ENCODE results near the gene CEBPG. TPM values are rescaled to one million over a fixed set of nuclear protein-coding genes. Genes with fewer than 3 reads are reported as not detected.

The CEBPG gene
- total and polyA plus RNA-seq, 5 experiments from 2014 or later = 4.5 to 30.0 (median 9.3) TPM

- Mint-ChIP-seq H3K4me1 (peaks cover 0 to 6% (median 2%) of the 10 kb centered on the region in 4 donors), H3K27ac (peak overlapping the region in 1 of 10 donors; percentile 22), H3K36me3 (no peaks in the 10 kb centered on the region), H3K9me3 (no peaks in the 10 kb centered on the region), H3K27me3 (no peaks in the 10 kb centered on the region), H3K4me3 (no peak overlapping the region)
- ATAC-seq (no peak), DNase-seq (peak in 1 of 10 donors; percentile 45)
- POLR2A ChIA-PET = no interaction called here
Observed at GRCh38 chr19:33395561-33396550, 22.3 kb downstream of the CEBPG start.

GRCh38 chr19:33396701-33397535 is 23.4 kb downstream of the CEBPG start:
- DNase-seq (peak in 1 of 10 donors; percentile 54), ATAC-seq (no peak)
- POLR2A ChIA-PET = interaction anchor here (1.4 kb wide), 1 partner anchor 23 kb away, joined by 3 read pairs; the partner anchor contains the start of gene CEBPG
- Mint-ChIP-seq H3K36me3 (no peaks in the 10 kb centered on the region), H3K4me1 (peaks cover 0 to 4% (median 2%) of the 10 kb centered on the region in 4 donors), H3K27ac (no peak overlapping the region), H3K9me3 (no peaks in the 10 kb centered on the region), H3K4me3 (no peak overlapping the region), H3K27me3 (no peaks in the 10 kb centered on the region)

DNA sequence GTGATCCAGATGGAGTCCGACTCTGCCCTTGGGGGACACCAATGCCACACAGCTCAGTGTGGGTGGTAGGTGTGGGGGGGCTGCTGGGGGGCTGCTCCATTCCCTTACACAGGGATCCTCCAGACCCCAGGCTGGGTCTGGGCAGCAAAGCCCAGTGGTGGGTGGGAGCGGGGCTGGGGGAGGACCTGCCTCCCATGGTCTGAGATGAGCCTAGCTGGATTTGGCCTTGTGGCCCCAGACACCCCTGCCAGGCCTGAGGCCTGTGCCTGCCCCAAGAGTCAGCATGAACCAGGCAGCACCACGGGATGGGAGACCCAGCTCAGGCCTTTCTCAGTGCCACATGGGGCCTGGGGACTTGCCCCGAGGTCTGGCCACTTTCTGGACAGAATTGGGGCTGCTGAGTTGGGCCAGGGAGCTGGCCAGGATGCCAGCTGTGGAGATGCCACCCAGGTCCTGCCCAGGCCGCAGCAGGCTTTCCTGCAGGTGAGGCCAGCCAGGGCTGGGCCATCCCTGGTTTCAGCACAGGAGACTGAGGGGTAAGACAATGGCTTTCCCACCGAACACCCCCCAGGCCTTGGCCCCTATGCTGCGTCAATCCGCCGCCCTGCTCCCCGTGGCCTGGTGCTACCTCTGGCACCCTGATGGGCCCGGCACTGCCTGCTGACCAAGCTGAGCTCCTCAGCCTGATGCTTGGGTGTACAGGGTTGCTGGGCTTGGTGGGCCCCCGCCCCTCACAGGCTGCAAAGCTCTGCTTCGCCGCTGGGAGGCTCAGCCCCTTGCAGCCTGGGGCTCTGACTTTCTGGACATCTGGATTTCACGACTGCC is 24.2 kb downstream of the CEBPG start:
- ATAC-seq = no peak
- no peaks in the 10 kb centered on the region for H3K36me3 Mint-ChIP-seq
- H3K4me1 Mint-ChIP-seq = peaks cover 0 to 4% (median 2%) of the 10 kb centered on the region in 4 donors
- no peaks in the 10 kb centered on the region for H3K9me3 Mint-ChIP-seq
- H3K27ac Mint-ChIP-seq = no peak overlapping the region
- H3K4me3 Mint-ChIP-seq = no peak overlapping the region
- DNase-seq = peak in 1 of 10 donors; percentile 49
- no peaks in the 10 kb centered on the region for H3K27me3 Mint-ChIP-seq
- POLR2A ChIA-PET = interaction anchor here (1.4 kb wide), 1 partner anchor 24 kb away, joined by 3 read pairs; the partner anchor contains the start of gene CEBPG

DNA sequence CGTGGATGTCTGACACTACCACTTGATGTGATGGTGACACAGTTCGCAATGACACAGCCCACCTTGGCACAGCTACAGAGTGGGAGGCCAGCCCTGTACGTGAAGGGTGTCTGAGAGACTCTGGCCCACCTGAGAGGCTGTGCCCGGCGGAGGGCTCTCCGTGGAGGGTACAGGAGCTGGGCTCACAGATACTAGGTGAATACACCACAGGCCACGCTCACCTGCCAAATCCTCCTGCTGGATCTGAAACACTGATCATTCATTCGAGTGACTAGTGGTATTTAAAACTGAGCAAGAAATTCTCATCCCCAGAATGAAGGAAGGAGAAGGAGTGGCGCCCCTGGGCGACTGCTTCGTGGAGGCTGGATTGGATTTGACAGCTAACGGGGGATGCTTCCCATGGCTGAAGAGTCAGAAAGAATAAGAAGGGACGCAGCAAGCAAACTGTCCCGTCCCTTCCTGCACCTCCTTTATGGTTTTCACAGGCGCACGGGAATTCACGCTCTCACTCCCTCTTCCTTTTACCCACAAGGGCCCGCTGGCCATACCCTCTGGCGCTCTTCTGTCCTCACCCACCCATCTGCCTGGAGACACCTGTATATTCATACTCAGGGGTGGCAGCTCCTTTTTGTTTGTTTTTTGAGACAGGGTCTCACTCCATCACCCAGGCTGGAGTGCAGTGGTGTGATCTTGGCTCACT is 25.0 kb downstream of the CEBPG start:
- ATAC-seq (no peak), DNase-seq (no peak)
- POLR2A ChIA-PET = interaction anchor here (1.4 kb wide), 1 partner anchor 24 kb away, joined by 3 read pairs; the partner anchor contains the start of gene CEBPG
- H3K4me1 Mint-ChIP-seq = peaks cover 0 to 4% (median 2%) of the 10 kb centered on the region in 4 donors
- no peak overlapping the region for H3K4me3 Mint-ChIP-seq
- H3K27ac Mint-ChIP-seq = peak overlapping the region in 1 of 10 donors; percentile 64
- H3K9me3 Mint-ChIP-seq = no peaks in the 10 kb centered on the region
- H3K27me3 Mint-ChIP-seq = no peaks in the 10 kb centered on the region
- H3K36me3 Mint-ChIP-seq = no peaks in the 10 kb centered on the region

DNA sequence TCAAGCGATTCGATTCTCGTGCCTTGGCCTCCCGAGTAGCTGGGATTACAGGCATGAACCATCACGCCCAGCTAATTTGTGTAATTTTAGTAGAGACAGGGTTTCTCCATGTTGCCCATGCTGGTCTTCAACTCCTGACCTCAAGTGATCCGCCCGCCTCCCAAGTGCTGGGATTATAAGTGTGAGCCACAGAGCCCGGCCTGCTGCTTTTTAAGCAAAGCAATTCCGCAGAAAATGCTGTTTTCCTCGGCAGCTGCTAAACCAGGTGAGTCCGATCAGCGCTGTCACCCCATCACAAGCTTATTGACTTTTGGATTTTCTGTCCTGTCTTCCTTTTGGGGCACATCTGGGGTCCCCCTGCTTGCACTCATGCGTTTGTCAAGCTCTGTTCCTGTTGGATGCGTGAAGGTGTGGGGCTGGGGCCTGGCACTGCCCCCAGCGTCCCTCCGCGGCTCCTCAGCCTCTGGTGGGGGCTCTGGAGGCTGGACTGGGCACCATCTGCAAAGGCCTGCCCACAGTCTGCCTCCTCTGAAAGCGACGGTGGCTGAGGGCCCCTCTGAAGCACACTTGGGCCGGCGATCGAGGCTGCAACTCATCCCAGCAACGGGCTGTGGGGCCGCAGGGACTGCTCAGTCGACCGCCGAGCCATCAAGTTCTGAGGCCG is 25.7 kb downstream of the CEBPG start:
- POLR2A ChIA-PET = interaction anchor here (0.7 kb wide), 1 partner anchor 502 kb away, joined by 3 read pairs; no protein-coding TSS in a partner anchor
- Mint-ChIP-seq H3K27me3 (no peaks in the 10 kb centered on the region), H3K4me3 (no peak overlapping the region), H3K4me1 (peaks cover 0 to 2% (median under 1%) of the 10 kb centered on the region in 4 donors), H3K36me3 (no peaks in the 10 kb centered on the region), H3K27ac (peak overlapping the region in 1 of 10 donors; percentile 64), H3K9me3 (no peaks in the 10 kb centered on the region)
- DNase-seq = peak in 1 of 10 donors; percentile 27
- ATAC-seq = no peak

- Mint-ChIP-seq H3K36me3 (no peaks in the 10 kb centered on the region), H3K27me3 (no peaks in the 10 kb centered on the region), H3K4me3 (no peak overlapping the region), H3K4me1 (peaks cover 0 to 6% (median 1%) of the 10 kb centered on the region in 4 donors), H3K9me3 (no peaks in the 10 kb centered on the region), H3K27ac (peak overlapping the region in 1 of 10 donors; percentile 28)
- POLR2A ChIA-PET = interaction anchor here (0.7 kb wide), 1 partner anchor 503 kb away, joined by 3 read pairs; no protein-coding TSS in a partner anchor
- ATAC-seq = no peak
- DNase-seq = no peak
Observed at GRCh38 chr19:33399745-33400681, 26.5 kb downstream of the CEBPG start.

DNA sequence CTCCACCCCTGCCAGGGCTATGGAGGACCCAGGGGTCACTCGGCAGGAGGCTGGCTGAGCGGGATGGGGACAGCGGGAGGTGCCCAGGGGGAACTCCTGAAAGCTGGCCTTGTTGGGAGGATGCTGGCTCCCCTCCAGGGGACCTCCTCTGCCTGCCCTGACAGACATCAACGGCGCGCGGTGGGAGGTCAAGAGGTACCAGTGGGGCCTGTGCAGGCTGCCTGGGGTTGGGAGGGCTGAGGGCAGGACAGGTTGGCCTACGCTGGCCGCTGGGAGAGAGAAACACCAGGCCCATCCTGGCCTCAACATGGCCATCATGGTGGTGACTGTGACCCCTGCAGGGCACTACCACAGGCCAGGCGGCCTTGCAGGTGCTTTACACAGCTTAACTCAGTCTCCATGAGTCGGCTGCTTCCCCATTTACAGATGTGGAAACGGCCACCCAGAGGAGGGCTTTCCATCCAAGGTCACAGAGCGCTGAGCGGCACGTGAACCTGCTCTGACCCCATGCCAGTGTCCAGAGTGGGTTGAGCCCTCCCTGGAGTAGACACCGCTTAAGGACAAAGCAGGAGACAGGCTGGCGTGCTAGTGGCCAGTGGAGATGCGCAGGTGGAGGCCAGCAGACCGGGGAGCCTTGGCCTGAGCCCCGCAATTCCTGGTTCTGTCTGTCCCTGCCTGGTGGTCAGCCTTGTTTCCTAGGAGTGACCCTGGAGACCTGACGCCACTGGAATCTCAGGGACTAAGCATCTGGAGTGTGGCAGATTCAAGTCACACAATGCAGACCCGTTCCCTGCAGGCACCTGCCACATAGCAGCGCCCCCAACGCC is 27.6 kb downstream of the CEBPG start:
- POLR2A ChIA-PET = interaction anchor here (0.7 kb wide), 1 partner anchor 89 kb away, joined by 3 read pairs; no protein-coding TSS in a partner anchor

DNA sequence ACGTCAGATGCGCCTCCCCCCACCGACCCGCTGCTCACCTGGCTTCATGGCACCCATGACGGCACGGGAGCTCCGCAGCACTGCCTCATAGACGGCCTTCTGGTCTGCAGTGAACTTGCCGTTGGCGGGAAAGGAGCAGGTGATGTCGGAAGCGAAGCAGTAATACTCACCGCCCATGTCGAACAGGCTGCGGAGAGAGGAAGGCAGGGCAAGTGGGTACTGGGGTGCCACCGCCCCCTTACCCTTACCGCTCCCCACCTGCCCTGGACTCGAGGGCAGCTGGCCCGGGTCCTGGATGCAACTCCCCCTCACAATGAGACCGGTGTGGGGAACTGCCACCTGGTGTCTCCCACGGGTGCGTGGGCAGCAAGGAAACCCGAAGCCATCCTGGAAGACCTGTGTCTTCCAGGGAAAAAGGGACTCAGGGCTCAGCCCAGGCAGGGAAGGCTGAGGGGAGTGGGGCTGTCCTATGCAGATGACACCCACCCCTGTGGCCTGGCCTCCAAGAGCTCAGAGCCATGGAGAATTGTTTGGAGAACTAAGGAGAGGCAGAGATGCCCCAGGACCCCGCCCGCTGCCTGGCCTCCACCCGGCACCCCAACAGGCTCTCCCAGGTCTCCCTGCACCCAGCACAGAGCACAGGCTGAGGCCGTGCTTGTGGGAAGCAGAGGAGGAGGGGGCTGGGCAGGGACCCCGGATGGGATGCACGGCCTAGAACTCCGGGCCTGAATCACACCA is 28.3 kb downstream of the CEBPG start:
- peaks cover 0 to 6% (median 1%) of the 10 kb centered on the region in 4 donors for H3K4me1 Mint-ChIP-seq
- no peak for DNase-seq

More for the DNA sequence above, 27.6 kb downstream of the CEBPG start:
- DNase-seq = no peak
- ATAC-seq = no peak
- no peaks in the 10 kb centered on the region for H3K27me3 Mint-ChIP-seq
- no peaks in the 10 kb centered on the region for H3K36me3 Mint-ChIP-seq
- H3K4me1 Mint-ChIP-seq = peaks cover 0 to 6% (median 1%) of the 10 kb centered on the region in 4 donors
- H3K4me3 Mint-ChIP-seq = no peak overlapping the region
- no peak overlapping the region for H3K27ac Mint-ChIP-seq
- no peaks in the 10 kb centered on the region for H3K9me3 Mint-ChIP-seq

More for the DNA sequence above, 28.3 kb downstream of the CEBPG start:
- H3K36me3 Mint-ChIP-seq = no peaks in the 10 kb centered on the region
- H3K4me3 Mint-ChIP-seq = no peak overlapping the region
- no peak for ATAC-seq
- H3K9me3 Mint-ChIP-seq = no peaks in the 10 kb centered on the region
- H3K27me3 Mint-ChIP-seq = no peaks in the 10 kb centered on the region
- POLR2A ChIA-PET = interaction anchor here (0.7 kb wide), 1 partner anchor 90 kb away, joined by 3 read pairs; no protein-coding TSS in a partner anchor
- no peak overlapping the region for H3K27ac Mint-ChIP-seq

Measured in naive thymus-derived CD8-positive, alpha-beta T cell (primary cell).